Jurkat, Clone E6-1 (cell line): ENCODE measurements around the gene FAM219B.

Experiments
- DNase-seq: peaks from one replicate; pipeline ENCODE4 v3.0.0-alpha.2; 2011; ENCODE audit warnings: low read depth, low spot score
- H3K4me3 ChIP-seq: 2 replicates; pipeline ENCODE4 v1.5.1; 2011; ENCODE audit warnings: mild to moderate bottlenecking, low read length, control low read depth, moderate library complexity

FAM219B gene

GRCh38 chr15:74884428-74885223, 22.0 kb downstream of the FAM219B start:
- no peak overlapping the region for H3K4me3 ChIP-seq
- no peak for DNase-seq

- no peak overlapping the region for H3K4me3 ChIP-seq
- DNase-seq = no peak
These were observed 24.1 kb downstream of the FAM219B start for GRCh38 chr15:74882528-74882927.

GRCh38 chr15:74878273-74878672, 28.4 kb downstream of the FAM219B start:
- H3K4me3 ChIP-seq = no peak overlapping the region
- no peak for DNase-seq

- no peak for DNase-seq
These were observed 32.8 kb downstream of the FAM219B start for GRCh38 chr15:74873756-74874424.

GRCh38 chr15:74873036-74873755, 33.5 kb downstream of the FAM219B start, which contains the start of gene SCAMP2:
TSS of gene SCAMP2 (minus strand) at chr15:74873365. CDS start at chr15:74873255, 110 bp downstream.
- DNase-seq = peak; percentile 92
- H3K4me3 ChIP-seq = peak within 1 kb of the TSS; percentile 91

More at GRCh38 chr15:74873756-74874424, 32.8 kb downstream of the FAM219B start:
- peak overlapping the region; percentile 91 for H3K4me3 ChIP-seq

DNA sequence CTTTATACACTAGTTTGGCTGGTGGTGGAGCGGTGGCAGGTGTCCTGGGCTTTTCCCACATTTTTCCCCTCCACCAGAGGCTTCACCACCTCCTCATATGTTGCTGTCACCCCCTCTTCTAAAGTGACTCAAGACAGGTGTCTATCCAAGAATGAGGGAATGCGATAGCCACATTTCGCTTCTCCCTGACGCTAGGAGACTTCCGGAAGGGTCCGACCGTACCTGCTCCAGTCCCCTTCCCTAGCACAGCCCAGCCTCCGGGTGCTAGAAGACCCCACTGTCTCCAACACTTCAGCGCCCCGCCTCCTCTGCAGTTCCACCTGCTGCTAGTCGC, 34.0 kb downstream of the FAM219B start:
- peak overlapping the region; percentile 91 for H3K4me3 ChIP-seq
- DNase-seq = no peak

- no peak overlapping the region for H3K4me3 ChIP-seq
- DNase-seq = no peak
These were observed 36.0 kb downstream of the FAM219B start for GRCh38 chr15:74870436-74871215.

- no peak overlapping the region for H3K4me3 ChIP-seq
- DNase-seq = no peak
These were observed 36.8 kb downstream of the FAM219B start for GRCh38 chr15:74869726-74870407.

GRCh38 chr15:74869372-74869725, 37.3 kb downstream of the FAM219B start:
- DNase-seq = no peak
- no peak overlapping the region for H3K4me3 ChIP-seq

- H3K4me3 ChIP-seq = no peak overlapping the region
- peak; percentile 38 for DNase-seq
These were observed 38.6 kb downstream of the FAM219B start for GRCh38 chr15:74868059-74868458.

DNA sequence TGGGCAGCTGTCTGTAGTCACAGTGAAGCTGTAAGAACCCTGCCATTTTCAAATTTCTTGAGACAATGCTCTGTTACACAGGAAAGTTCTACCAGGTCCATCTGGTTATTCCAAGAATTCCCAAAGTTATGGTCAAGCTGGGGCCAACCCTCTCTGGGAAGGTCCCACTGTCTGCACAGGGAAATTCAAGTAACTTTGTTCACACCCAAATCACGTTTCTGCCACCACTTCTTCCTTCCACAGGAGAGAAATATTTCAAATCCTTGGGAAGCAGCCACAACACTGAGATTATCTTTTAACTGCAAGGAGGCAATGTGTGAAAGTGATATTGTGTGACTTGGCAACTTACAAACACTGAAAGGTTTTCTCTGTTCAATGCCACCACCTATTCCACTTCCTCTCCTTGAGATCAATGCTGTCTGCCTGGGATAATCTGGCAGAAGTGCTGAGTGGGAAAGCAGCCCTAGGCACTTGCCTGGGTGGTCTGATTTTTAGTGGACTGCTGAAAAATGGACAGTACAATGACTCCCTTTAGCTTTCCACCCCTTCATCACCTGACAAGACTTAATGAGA, 39.1 kb downstream of the FAM219B start:
- DNase-seq = no peak
- H3K4me3 ChIP-seq = no peak overlapping the region

DNA sequence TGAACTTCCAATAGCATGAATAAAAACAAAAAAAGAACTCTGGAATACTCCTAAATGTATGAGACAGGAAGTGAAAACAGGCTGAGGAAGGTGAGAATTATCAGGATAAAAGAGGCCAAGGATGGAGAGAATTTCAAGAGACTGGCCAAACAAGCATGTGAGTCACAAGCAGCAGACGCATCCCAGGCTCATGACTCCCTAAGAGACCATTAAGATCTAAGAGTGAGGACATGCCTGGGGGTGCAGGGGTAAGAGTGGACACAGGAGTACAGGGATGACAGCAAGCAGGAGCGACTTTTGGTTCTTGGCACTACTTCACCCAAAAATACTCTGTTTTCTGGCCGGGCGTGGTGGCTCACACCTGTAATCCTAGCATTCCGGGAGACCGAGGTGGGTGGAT, 40.6 kb downstream of the FAM219B start:
- DNase-seq = no peak
- H3K4me3 ChIP-seq = no peak overlapping the region

DNA sequence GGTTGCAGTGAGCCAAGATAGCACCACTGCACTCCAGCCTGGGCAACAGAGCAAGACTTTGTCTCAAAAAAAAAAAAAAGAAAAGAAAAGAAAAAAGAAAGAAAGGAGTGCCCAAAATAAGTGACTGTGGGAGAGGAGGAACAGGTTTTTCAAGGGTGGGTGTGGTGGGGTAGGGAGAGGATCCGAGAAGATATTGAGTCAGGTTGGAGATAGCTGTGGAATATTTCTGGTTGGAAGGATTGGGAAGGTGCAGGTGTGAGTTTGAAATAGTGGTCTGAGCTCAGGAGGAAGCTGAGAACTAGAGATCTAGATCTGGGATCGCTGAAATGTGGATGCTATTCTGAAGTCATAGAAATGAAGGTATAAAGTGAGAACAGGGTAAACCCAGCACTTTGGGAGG, 41.3 kb downstream of the FAM219B start:
- DNase-seq = no peak

GRCh38 chr15:74864296-74864695, 42.4 kb downstream of the FAM219B start:
- H3K4me3 ChIP-seq = no peak overlapping the region
- no peak for DNase-seq

More for the DNA sequence above, 41.3 kb downstream of the FAM219B start:
- H3K4me3 ChIP-seq = no peak overlapping the region

GRCh38 chr15:74863239-74864056, 43.2 kb downstream of the FAM219B start:
- no peak for DNase-seq
- H3K4me3 ChIP-seq = no peak overlapping the region

- no peak overlapping the region for H3K4me3 ChIP-seq
- no peak for DNase-seq
These were observed 48.3 kb downstream of the FAM219B start for GRCh38 chr15:74858369-74858740.

DNA sequence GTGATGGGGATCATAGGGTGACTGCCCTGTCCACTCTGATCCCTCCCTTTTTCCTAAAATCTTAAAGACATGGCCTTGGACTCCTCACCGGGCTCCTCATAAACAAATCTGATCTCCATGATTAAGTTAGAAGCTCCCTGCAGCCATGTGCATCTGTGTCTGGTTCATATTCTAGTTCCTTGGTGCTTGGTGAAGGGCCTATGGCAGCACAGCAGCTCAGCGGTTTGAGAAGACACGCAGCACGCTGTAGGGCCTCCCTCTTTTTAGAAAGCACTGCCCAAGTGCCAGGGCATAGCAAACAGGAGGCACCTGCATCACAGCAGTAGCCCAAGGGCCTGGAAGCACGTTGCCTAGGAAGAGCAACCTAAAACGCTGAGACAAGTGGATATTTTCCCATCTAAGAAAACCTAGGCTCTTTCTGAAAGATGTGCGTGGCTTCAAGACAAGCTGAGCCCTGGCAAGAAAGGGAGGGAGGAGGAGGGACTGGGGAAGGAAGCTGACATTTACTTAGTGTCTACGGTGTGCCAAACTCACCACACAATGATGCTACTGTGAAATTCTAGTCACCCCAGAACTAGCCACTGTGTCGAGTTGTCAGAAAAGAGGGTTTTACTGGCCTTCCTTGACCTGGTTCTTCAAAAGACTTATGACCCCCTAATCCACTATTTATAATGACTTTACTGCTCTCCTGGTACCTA, 48.8 kb downstream of the FAM219B start:
- DNase-seq = no peak

More for the DNA sequence above, 48.8 kb downstream of the FAM219B start:
- H3K4me3 ChIP-seq = no peak overlapping the region
